Stimulated activated CD4-positive, alpha-beta T cell treated with anti-CD3 and anti-CD28 coated beads, Interleukin-1b, Interleukin-23, amount 100 ng/mL, for 48 hours (primary cell): ENCODE measurements around the gene ZNF174.

Source experiments
- DNase-seq: peaks from one replicate; pipeline ENCODE4 v3.0.0-alpha.2; 2020

The ZNF174 gene

DNA sequence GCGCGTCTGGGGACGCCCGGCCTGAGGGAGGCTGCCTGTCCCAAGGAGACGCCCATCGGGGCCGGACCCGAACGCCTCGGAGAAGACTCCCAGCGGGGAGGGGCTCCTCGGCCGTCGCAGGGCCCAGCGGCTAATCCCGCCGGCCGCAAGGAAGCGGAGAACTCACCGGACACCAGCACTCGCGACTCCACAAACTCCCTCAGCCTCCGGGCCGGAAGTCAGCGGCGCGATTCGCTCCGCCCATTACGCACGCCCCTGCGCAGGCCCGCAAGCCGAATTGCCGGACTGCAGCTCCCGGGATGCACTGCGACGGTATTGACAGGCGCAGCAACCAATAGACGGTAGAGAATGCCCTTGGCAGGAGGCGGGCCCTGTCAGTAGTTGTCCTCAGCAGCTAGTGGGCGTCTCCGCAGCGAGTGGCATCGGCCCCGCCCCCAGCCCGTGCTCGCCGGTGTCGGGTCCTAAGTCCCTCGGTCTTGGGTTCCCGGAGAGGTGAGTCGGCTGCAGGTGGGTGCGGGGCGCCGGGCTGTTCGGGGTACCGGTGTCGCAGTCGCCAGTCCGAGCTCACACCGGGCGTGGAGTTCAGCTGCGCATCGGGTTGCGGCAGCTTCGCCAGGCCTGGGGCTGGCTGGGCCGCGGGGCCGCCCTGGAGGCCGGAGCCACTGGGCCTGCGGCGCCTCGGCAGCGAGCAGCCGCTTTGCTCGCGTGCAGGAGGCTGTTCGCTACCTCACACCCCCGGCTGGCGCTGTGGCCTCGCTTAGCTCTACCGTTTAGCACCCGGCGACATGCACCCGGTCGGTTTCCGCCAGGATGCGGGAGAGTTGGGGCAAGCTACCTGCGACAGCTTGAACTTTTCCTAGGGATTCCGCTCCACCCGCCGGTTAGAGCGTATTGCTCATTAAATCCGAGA, at the start of gene ZNF174, which contains the start of gene ZSCAN32:
Gene ZNF174, plus strand, starts transcription at position 437 of the 910 bp plus-strand sequence. CDS start 790 bp downstream, outside the sequence.
Gene ZSCAN32, minus strand, starts transcription at position 226 of the 910 bp plus-strand sequence. CDS start 3,447 bp downstream, outside the sequence.
- peak; percentile 99 for DNase-seq

GRCh38 chr16:3355589-3355988, 45.4 kb upstream of the ZNF174 start, which contains the start of gene OR2C1:
OR2C1 (plus strand) TSS chr16:3355889; CDS start chr16:3355941, 52 bp downstream.
- DNase-seq = no peak

GRCh38 chr16:3356118-3356517, 44.9 kb upstream of the ZNF174 start:
- no peak for DNase-seq

DNA sequence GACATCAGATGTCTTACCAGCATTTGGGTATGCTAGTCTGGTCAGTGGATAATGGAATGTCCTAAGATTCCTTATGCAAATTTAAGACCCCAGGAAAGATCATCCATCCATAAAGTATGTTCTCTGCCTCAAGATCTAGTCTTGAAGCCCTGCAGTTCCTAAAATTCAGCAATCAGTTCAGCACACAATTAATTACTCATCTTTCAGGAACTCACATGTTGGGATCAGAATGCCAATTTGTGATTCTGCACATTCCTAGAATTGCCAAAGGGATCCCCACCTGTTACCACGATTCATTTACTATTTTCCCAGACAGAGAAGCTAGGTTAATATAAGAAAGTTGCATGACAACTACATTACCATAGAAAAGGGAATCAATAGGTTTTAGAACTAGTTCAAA, 42.1 kb upstream of the ZNF174 start:
- no peak for DNase-seq

- DNase-seq = no peak
Measured at GRCh38 chr16:3362931-3363330, 38.1 kb upstream of the ZNF174 start.

DNA sequence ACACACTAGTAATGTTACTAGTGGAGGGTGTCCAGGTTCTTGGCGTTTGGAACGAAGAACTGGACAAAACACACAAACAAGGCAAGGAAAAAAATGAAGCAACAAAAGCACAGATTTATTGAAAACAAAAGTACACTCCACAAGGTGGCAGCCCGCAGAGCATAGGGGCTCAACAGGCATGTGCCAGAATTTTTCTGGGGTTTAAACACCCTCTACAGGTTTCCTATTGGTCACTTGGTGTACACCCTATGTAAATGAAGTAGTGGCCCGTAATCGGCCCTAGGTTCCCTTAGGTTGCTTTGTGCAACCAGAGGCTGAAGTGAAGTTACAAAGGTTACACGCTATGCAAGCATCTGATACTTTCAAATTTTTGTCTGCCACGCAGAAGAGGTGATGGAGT, 37.2 kb upstream of the ZNF174 start:
- DNase-seq = no peak

DNA sequence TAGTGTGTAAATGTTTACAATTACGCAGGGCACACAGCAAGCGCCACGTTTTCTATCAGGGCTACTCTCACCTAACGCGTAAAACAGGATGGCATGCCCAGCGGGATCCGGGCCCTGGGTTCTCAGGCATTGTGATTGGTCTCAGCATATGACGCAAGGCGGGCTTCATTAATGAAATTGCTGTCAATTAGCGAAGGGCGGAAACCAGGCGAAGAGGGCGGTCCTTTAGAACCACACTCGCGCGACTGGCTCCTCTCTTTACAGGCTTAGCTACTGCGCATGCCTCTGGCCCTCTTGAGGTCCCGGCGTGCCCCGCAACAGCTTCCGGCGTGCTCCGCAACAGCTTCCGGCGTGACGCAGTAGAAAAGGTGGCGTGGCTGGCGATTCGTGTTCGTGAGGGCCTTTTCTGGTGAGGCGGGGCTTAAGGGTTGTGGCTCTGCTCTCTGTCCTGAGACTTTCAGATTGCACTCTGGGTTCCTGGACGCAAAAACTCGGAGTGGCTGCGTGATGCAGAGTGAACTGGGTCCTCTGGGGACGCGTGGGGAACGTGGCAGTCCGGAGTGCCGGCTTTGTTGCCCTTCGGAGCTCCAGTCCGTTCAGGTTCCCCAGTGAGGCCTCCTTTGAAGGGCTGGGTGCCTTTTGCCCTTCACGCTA, 36.1 kb upstream of the ZNF174 start:
- peak; percentile 93 for DNase-seq

- DNase-seq = no peak
Measured at GRCh38 chr16:3369073-3369472, 31.9 kb upstream of the ZNF174 start.

- no peak for DNase-seq
Measured at GRCh38 chr16:3375680-3376079, 25.3 kb upstream of the ZNF174 start.

DNA sequence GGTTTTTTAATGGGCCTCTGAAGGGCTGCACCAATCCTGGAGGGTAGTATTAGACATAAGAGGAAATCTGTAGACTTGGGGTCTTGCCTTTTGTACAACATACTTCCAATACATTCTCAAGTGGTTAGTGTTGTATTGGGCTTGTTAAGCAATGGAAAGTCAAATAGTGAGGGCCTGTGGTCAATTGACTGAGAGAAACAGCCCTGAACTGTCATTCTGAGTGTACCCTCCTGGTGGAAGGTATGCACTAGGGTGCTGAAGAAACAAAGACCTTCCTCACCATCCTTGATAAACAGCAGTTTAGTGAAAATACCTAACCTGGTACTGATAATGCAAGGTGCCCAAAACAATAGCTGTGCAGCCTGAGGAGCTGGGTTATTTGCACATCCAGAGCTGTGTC, 23.1 kb upstream of the ZNF174 start:
- DNase-seq = no peak

DNA sequence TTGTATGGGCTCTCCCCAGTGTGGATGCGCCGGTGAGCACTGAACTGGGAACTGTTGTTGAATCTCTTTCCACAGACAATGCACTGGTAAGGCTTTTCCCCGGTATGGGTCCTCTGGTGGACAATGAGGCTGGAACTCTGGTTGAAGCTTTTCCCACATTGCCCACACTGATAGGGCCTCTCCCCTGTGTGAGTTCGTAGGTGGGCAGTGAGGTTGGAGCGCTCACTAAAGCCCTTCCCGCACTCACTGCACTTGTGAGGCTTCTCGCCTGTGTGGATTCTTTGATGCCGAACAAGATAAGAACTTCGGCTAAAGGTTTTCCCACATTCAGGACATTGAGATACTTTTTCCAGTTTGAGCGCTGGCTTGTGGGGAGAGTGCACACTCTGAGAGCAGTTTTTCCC, 18.0 kb upstream of the ZNF174 start:
- no peak for DNase-seq

DNA sequence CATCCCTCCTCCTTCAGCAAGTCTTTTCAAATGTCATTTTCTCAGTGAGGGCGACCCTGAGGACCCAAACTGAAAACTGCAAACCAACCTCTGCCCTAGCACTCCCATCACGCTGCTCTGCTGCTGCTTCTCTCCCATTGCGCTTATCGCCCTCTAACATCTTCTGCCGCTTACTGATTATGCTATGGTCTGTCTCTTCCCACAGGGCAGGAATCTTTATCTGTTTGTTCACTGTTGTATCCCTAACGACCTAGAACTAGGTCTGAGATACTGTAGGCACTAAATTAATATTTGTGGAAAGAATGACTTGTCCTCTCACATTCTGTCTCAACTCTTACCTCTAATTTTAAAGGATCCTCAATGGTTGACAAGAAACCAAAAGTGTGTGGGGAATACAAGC, 12.7 kb upstream of the ZNF174 start:
- DNase-seq = no peak

GRCh38 chr16:3389663-3390338, 11.2 kb upstream of the ZNF174 start:
- no peak for DNase-seq

DNA sequence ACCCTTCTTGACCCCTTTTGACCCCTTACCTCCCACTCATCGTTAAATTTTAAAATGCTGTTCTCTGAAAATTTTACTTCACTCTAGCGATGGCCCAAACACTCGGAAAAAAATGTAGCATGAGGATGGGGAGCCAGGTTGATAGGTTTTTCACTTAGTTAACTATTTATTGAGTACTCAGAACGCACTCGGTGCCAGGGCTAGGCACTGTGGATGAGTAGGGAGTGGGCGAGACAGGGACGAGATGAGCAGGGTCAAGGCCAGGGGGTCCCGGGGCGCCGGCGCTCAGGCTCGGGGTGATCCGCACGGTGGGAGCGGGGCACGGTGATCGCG, 603 bp upstream of the ZNF174 start:
- DNase-seq = no peak

DNA sequence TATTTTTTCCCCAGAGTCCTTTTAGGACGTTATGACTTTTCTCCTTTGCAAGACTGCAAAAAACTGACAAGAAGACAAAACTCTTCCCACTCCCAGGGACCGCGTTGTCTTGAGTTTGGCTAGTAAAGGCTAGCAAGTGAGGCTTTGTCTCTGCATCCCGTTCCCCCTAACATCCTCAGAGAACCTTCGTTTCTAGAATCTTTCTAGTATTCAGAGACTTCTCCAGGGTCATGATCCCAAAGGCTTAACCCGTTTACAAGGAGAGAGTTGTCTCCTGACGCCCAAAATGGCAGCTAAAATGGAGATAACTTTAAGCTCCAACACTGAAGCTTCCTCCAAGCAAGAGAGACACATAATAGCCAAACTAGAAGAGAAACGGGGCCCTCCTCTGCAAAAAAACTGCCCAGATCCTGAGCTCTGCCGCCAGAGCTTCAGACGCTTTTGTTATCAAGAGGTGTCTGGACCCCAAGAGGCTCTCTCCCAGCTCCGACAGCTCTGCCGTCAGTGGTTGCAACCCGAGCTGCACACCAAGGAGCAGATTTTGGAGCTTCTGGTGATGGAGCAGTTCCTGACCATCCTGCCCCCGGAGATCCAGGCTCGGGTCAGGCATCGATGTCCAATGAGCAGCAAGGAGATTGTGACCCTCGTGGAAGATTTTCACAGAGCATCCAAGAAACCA, 843 bp downstream of the ZNF174 start:
- no peak for DNase-seq

DNA sequence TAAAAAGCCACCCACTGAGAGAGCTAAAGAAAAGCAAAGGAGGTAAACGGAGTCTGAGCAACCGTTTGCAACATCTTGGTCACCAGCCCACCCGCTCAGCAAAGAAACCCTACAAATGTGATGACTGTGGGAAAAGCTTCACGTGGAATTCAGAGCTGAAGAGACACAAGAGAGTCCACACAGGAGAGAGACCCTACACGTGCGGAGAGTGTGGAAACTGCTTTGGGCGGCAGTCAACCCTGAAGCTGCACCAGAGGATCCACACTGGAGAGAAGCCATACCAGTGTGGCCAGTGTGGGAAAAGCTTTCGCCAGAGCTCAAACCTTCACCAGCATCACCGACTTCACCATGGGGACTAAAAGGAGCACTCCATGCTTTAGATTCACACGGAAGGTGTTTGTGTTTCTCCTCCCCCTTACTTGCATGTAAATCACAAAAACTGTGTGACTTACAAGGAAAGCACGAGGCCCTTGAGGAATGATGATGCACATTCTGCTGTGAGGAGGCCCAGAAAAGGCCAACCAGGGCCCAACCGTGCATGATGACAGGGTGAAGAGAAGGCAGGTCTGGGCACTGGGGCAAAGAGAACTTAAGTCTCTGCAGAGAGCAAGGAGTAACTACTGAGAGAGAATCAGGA, 7.7 kb downstream of the ZNF174 start:
- no peak for DNase-seq

DNA sequence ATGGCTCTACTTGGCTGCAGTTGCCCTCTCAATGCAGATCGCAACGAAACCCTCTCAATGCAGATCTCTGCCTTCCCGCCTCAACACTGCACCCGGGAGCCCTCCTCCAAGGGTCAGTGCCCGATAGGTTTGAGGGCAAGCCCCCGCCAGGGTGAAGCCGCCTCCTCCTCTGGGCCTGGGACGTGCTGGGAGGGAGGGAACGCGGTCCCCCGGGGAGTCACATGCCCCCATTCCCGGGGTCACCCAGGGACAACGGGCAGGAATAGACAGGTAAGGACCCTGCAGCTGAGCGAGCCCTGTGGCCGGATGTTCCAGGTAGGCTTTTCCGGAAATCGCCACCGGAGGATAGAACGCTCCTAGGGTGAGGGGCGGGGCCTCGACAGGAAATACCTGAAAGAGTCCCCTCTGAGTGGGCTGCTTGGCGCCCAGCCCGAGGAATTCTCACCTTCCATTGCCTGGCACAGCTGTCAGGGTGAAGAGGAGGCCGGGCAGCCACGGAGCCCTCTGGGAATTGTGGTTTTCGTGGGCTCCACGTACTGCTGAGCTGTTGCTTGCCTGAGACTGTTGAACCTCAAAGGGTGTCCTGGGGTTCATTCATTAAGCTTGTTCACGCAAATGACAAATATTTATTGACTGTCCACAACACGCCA, 12.8 kb downstream of the ZNF174 start:
- DNase-seq = no peak

GRCh38 chr16:3431779-3432219, 30.8 kb downstream of the ZNF174 start:
- peak; percentile 73 for DNase-seq

GRCh38 chr16:3434373-3434772, 33.4 kb downstream of the ZNF174 start:
- no peak for DNase-seq

- DNase-seq = no peak
Measured at GRCh38 chr16:3439637-3440036, 38.6 kb downstream of the ZNF174 start.

DNA sequence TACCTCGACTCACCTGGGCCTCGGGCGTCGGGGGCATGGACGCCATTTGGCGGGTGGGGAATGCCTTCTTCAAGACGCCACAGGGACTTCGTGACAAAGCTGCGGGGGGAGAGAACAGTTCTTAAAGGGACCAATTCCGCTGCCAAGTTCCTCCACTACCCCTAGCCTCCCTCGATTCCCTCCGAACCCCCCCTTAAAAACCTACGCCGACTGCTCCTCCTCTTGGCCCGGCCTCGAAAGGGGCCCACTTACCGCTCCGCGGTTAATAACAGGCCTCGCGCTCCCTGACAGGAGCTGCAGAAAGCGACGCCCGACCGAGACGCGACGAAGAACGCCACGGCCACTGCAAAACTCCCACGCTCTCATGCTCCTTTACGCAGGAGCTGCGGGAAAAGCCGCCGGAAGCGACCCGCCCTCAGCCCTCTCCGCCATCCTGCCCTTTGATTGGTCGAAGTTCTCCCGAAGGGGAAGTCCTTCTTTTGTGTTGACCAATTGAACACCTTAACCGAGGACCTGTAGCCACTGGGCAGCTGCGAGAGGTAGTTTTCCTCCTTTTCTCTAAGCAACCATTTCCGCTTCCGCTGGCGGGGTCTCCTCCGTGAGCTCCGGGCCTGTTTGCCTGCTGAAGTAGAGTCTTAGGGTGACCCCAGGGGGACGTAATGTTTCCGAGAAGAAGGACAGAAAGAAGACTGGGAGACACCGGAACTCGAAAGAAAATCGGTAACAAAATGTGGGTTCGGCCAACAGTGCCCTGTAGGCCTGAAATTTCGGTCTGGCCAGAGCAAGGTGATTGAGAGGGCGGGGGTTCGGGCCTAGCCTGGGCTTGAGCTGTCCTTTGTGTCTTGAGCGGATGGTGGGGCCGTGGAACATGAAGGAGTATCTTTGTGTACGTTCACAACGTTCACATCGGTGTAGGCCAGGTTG, 42.4 kb downstream of the ZNF174 start, which contains the start of the genes NAA60 and ZNF597:
Gene NAA60, plus strand, starts transcription at position 573 of the 924 bp plus-strand sequence. CDS start 32,548 bp downstream, outside the sequence.
Gene ZNF597, minus strand, starts transcription at position 397 of the 924 bp plus-strand sequence. Its CDS starts 351 bp downstream, at position 46.
- DNase-seq = peak; percentile 87
